Stimulated activated CD4-positive, alpha-beta T cell treated with anti-CD3 and anti-CD28 coated beads, Interleukin-15, amount 100 ng/mL, for 48 hours (primary cell): Measurements from ENCODE around the gene TRAPPC11.

Experiments
- DNase-seq, 2 donors: peaks; one replicate each; pipeline ENCODE4 v3.0.0-alpha.2; 2020; ENCODE audit warnings: low read depth in 2 of 2

TRAPPC11 gene

GRCh38 chr4:183637461-183637860, 21.6 kb upstream of the TRAPPC11 start:
- DNase-seq: no peak

- DNase-seq: no peak
These were observed 20.7 kb upstream of the TRAPPC11 start for GRCh38 chr4:183638436-183638835.

GRCh38 chr4:183639291-183639690, 19.8 kb upstream of the TRAPPC11 start:
- DNase-seq: no peak

GRCh38 chr4:183645326-183645725, 13.8 kb upstream of the TRAPPC11 start:
- no peak for DNase-seq

- DNase-seq: no peak
These were observed 1.5 kb upstream of the TRAPPC11 start for GRCh38 chr4:183657564-183657963.

GRCh38 chr4:183658362-183659028, 598 bp upstream of the TRAPPC11 start:
- no peak for DNase-seq

- DNase-seq: no peak
These were observed 764 bp downstream of the TRAPPC11 start for GRCh38 chr4:183659872-183660242.

- no peak for DNase-seq
These were observed 7.0 kb downstream of the TRAPPC11 start for GRCh38 chr4:183666088-183666487.

- DNase-seq: no peak
These were observed 11.2 kb downstream of the TRAPPC11 start for GRCh38 chr4:183670251-183670650.

- no peak for DNase-seq
These were observed 12.0 kb downstream of the TRAPPC11 start for GRCh38 chr4:183670960-183671555.

GRCh38 chr4:183674153-183674552, 15.1 kb downstream of the TRAPPC11 start:
- DNase-seq: no peak

GRCh38 chr4:183675625-183676024, 16.5 kb downstream of the TRAPPC11 start:
- no peak for DNase-seq

GRCh38 chr4:183681119-183681518, 22.0 kb downstream of the TRAPPC11 start:
- DNase-seq: no peak

- no peak for DNase-seq
These were observed 27.4 kb downstream of the TRAPPC11 start for GRCh38 chr4:183686461-183686860.

GRCh38 chr4:183688216-183688615, 29.1 kb downstream of the TRAPPC11 start:
- no peak for DNase-seq

- no peak for DNase-seq
These were observed 31.9 kb downstream of the TRAPPC11 start for GRCh38 chr4:183691006-183691405.

GRCh38 chr4:183691897-183692296, 32.8 kb downstream of the TRAPPC11 start:
- DNase-seq: no peak

- DNase-seq: no peak
These were observed 39.8 kb downstream of the TRAPPC11 start for GRCh38 chr4:183698909-183699308.

- no peak for DNase-seq
These were observed 41.3 kb downstream of the TRAPPC11 start for GRCh38 chr4:183700407-183700806.

GRCh38 chr4:183702492-183702891, 43.4 kb downstream of the TRAPPC11 start:
- no peak for DNase-seq

GRCh38 chr4:183714626-183715025, 55.5 kb downstream of the TRAPPC11 start:
- no peak for DNase-seq

GRCh38 chr4:183716302-183716701, 57.2 kb downstream of the TRAPPC11 start:
- no peak for DNase-seq

GRCh38 chr4:183718876-183719275, 59.8 kb downstream of the TRAPPC11 start:
- DNase-seq: no peak
